Measurements from ENCODE around the gene TIMELESS.

TIMELESS gene

DNA sequence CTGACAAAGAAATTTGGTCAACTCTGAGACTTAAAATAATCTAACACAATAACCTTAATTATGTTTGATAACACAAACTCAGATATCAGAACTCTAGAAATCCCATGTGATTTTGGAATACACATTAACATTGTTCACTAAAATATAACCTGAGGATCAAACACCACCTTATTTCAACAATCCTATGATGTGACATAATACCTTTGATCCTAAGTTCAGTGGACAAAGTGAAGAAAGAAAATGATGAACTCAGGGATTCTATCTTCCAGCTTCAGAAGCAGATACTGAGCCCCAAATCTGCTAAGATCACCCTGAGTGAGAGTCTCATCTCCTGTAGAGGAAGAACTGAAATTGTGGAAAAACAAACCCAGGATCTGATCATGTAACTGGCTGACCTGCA lies 50.9 kb downstream of the TIMELESS start:
- TF ChIP-seq, protein P1, sequence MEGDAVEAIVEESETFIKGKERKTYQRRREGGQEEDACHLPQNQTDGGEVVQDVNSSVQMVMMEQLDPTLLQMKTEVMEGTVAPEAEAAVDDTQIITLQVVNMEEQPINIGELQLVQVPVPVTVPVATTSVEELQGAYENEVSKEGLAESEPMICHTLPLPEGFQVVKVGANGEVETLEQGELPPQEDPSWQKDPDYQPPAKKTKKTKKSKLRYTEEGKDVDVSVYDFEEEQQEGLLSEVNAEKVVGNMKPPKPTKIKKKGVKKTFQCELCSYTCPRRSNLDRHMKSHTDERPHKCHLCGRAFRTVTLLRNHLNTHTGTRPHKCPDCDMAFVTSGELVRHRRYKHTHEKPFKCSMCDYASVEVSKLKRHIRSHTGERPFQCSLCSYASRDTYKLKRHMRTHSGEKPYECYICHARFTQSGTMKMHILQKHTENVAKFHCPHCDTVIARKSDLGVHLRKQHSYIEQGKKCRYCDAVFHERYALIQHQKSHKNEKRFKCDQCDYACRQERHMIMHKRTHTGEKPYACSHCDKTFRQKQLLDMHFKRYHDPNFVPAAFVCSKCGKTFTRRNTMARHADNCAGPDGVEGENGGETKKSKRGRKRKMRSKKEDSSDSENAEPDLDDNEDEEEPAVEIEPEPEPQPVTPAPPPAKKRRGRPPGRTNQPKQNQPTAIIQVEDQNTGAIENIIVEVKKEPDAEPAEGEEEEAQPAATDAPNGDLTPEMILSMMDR (IDR thresholded peaks at IDR 0.05; ENCODE audit: borderline replicate concordance, insufficient read depth, low read depth, low read length), result no peak
- H3K4me3 ChIP-seq (ENCODE audit: low read depth, low read length), result no peak overlapping the region

DNA sequence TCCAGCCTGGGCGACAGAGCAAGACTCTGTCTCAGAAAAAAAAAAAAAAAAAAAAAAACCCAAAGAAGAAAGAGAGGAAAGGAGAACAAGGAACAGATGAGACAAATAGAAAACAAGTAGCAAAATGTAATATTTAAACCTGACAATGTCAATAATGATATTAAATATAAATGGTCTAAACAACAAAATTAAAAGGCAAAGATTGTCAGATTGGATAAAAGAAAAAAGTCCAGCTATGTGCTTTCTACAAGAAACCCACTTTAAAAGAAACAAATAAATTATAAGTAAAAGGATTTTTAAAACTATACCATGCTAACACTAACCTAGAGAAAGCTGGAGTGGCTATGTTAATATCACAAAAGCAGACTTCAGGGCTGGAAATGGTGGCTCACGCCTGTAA lies 56.9 kb downstream of the TIMELESS start:
- TF ChIP-seq, protein P1 (IDR thresholded peaks at IDR 0.05; ENCODE audit: borderline replicate concordance, insufficient read depth, low read depth, low read length), result no peak

DNA sequence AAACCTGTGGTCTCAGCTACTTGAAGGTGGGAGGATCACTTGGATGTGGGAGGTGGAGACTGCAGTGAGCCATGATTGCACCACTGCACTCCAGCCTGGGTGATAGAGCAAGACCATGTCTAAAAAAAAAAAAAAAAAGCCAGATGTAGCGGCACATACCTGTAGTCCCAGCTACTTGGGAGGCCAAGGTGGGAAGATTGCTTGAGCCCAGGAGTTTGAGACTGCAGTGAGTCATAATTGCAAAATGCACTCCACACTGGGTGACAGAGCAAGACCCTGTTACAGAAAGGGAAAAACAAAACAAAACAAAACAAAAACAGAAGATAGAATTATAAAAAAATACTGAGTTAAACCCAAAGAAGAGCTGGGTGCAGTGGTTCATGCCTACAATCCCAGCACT lies 57.5 kb downstream of the TIMELESS start:
- TF ChIP-seq, protein P1 (IDR thresholded peaks at IDR 0.05; ENCODE audit: borderline replicate concordance, insufficient read depth, low read depth, low read length), result no peak
- no peak overlapping the region for H3K4me3 ChIP-seq (ENCODE audit: low read depth, low read length)

More for the DNA sequence above, 56.9 kb downstream of the TIMELESS start:
- H3K4me3 ChIP-seq (ENCODE audit: low read depth, low read length), result no peak overlapping the region

DNA sequence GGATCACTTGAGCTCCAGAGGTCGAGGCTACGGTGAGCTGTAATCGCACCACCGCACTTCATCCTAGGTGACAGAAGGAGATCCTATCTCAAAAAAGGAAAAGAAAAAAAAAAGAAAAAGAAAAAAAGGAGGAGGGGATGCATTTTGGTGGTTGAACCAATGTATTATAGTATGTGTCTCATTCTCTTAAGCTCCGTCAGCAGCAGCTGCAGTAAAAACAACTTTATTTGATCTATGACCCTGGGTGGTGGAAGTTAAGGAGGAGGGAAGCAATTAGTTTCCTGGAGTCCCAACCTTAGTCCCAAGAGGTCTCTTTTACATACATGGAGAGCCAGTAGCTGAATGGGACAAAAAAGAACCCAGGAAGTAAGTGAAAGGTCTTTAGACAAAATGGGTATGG lies 59.8 kb downstream of the TIMELESS start:
- H3K4me3 ChIP-seq (ENCODE audit: low read depth, low read length), result no peak overlapping the region
- TF ChIP-seq, protein P1 (IDR thresholded peaks at IDR 0.05; ENCODE audit: borderline replicate concordance, insufficient read depth, low read depth, low read length), result no peak

DNA sequence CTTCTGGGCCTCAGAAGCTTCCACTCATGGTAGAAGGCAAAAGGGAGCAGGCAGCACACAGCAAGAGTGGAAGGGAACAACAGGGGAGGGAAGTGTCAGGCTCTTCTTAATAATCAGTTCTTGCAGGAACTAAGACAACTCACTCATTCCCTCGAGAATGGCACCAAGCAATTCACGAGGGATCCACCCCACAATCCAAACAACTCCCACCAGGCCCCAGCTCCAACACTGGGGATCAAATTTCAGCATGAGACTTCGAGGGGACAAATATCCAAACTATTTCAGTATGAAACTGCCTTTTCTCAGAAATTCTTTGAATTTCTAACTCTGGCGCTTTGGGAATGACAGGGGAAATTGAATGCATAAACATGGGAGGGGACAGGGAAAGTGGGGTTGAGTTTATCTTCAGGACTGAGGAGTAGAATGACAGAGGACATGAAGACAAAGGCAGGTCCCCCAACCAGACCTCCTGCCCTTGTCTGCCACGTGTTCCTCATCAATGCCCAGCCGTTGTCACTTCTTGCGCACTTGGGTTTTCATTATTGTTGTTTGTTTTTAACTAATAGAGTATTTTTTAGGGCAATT lies 62.0 kb downstream of the TIMELESS start:
- H3K4me3 ChIP-seq (ENCODE audit: low read depth, low read length), result no peak overlapping the region
- TF ChIP-seq, protein P1 (IDR thresholded peaks at IDR 0.05; ENCODE audit: borderline replicate concordance, insufficient read depth, low read depth, low read length), result no peak

DNA sequence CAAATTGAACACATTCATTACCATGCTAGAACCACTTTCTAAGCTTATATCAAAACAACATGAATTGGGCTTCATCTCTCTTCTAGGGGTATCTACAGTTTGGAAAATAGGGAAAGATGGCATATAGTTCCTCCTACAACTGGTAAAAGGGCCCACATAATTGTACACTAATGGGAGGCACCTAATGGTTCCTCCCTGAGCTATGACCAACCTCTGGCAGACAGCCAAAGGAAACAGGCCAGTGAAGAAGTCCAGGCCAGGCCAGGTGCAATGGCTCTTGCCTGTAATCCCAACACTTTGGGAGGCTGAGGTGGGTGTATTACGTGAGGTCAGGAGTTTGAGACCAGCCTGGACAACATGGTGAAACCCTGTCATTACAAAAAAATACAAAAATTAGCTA lies 63.4 kb downstream of the TIMELESS start:
- TF ChIP-seq, protein P1 (IDR thresholded peaks at IDR 0.05; ENCODE audit: borderline replicate concordance, insufficient read depth, low read depth, low read length), result no peak
- no peak overlapping the region for H3K4me3 ChIP-seq (ENCODE audit: low read depth, low read length)

DNA sequence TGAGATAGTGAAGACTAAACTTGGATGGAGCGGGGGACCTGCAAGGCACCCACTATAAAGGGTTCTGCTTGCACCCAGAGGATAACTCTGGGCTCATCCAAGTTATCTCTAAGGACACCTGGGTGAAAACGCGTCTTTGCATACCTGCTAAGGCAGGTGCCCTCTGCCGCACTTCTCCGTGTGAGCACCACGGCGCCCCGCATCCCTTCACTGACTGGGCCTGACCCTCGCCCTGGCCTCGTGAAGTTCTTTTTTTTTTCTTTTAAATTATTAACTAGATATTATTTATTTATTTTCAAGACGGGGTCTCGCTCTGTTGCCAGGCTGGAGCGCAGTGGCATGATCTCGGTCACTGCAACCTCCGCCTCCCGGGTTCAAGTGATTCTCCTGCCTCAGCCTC lies 66.6 kb downstream of the TIMELESS start:
- TF ChIP-seq, protein P1 (IDR thresholded peaks at IDR 0.05; ENCODE audit: borderline replicate concordance, insufficient read depth, low read depth, low read length), result no peak
- no peak overlapping the region for H3K4me3 ChIP-seq (ENCODE audit: low read depth, low read length)
